Common myeloid progenitor, CD34-positive (primary cell): ENCODE results near the gene CLK4.

Experiments
- CTCF ChIA-PET: fragments of 350-600 bp; sonication (Branson Sonifier 250); formaldehyde crosslinking; loops from one replicate; lab custom pipeline; 2021; ENCODE audit warnings: antibody characterized with exemption; lab: Charles Lee
- POLR2A ChIA-PET: fragments of 350-600 bp; sonication (Branson Sonifier 250); formaldehyde crosslinking; loops from one replicate; lab custom pipeline; 2021; ENCODE audit warnings: antibody characterized with exemption; lab: Charles Lee
- DNase-seq, 3 donors: peaks; one replicate each; pipeline versions ENCODE4 v3.0.0 to v3.0.0-alpha.2; 2013
- H3K27ac ChIP-seq, 2 experiments: 1 replicate in 1 of 2; 2 replicates in 1 of 2; pipeline ENCODE4 v1.7.0; 2013; ENCODE audit warnings: inconsistent platforms in 2 of 2, low read length in 2 of 2, mild to moderate bottlenecking in 2 of 2, low read depth in 1 of 2, moderate library complexity in 1 of 2; ENCODE audit not compliant: severe bottlenecking in 2 of 2, insufficient read depth in 1 of 2, poor library complexity in 1 of 2
- H3K27me3 ChIP-seq, 5 experiments: replicated peaks in 2 of 5; 1 replicate in 3 of 5; 2 replicates in 2 of 5; pipeline versions ENCODE4 v1.6.1 to v1.7.0; 2013; ENCODE audit warnings: low read length in 4 of 5, mild to moderate bottlenecking in 2 of 5, moderate library complexity in 2 of 5, inconsistent platforms in 1 of 5; ENCODE audit not compliant: insufficient read depth in 5 of 5, control insufficient read depth in 4 of 5
- H3K36me3 ChIP-seq, 4 experiments: 1 replicate in 2 of 4; 2 replicates in 2 of 4; pipeline versions ENCODE4 v1.6.1 to v1.7.0; 2013; ENCODE audit warnings: low read length in 3 of 4, control low read depth in 1 of 4, mild to moderate bottlenecking in 1 of 4; ENCODE audit not compliant: control insufficient read depth in 4 of 4, insufficient read depth in 4 of 4
- H3K4me1 ChIP-seq, 4 experiments: 1 replicate in 3 of 4; 2 replicates in 1 of 4; pipeline versions ENCODE4 v1.6.1 to v1.7.1; 2013; ENCODE audit warnings: low read length in 3 of 4, mild to moderate bottlenecking in 3 of 4, control low read depth in 1 of 4, inconsistent platforms in 1 of 4, moderate library complexity in 1 of 4; ENCODE audit not compliant: control insufficient read depth in 4 of 4, insufficient read depth in 4 of 4; ENCODE audit errors: control extremely low read depth in 1 of 4
- H3K4me3 ChIP-seq, 7 experiments: 1 replicate in 4 of 7; 2 replicates in 3 of 7; pipeline versions ENCODE4 v1.5.1 to v1.7.0; 2013; ENCODE audit warnings: mild to moderate bottlenecking in 7 of 7, low read length in 6 of 7, moderate library complexity in 6 of 7, inconsistent platforms in 2 of 7, low read depth in 2 of 7, control low read depth in 1 of 7; ENCODE audit not compliant: insufficient read depth in 4 of 7, control insufficient read depth in 1 of 7; ENCODE audit errors: extremely low read depth in 1 of 7
- H3K9me3 ChIP-seq, 5 experiments: 1 replicate in 4 of 5; 2 replicates in 1 of 5; pipeline versions ENCODE4 v1.6.1 to v1.7.1; 2013; ENCODE audit warnings: low read length in 4 of 5, mild to moderate bottlenecking in 2 of 5, inconsistent platforms in 1 of 5, low read depth in 1 of 5, moderate library complexity in 1 of 5; ENCODE audit not compliant: control insufficient read depth in 4 of 5, insufficient read depth in 2 of 5; ENCODE audit errors: control extremely low read depth in 1 of 5
- WGBS: methylation state at CpG from one replicate; pipeline ENCODE4 v1.1.5; 2013; ENCODE audit not compliant: insufficient coverage; 5-methylcytosine and 5-hydroxymethylcytosine counted together

The CLK4 gene

GRCh38 chr5:178572617-178573016 lies 54.2 kb downstream of the CLK4 start:
- Histone ChIP-seq H3K27ac (no peak overlapping the region), H3K4me3 (no peak overlapping the region), H3K9me3 (peaks cover 0 to 16% (median 4%) of the 10 kb centered on the region in 5 experiments), H3K27me3 (peaks cover 4 to 49% (median 16%) of the 10 kb centered on the region in 5 experiments), H3K36me3 (no peaks in the 10 kb centered on the region), H3K4me1 (peaks cover 0 to 11% (median 5%) of the 10 kb centered on the region in 4 experiments)
- ChIA-PET POLR2A (no interaction called here), CTCF (no interaction called here)
- WGBS = 100% methylated on average over 1 of the region's 4 CpGs
- DNase-seq = no peak

- CTCF ChIA-PET = no interaction called here
- WGBS = 50% methylated on average over 1 of the region's 2 CpGs
- no peaks in the 10 kb centered on the region for H3K36me3 ChIP-seq
- POLR2A ChIA-PET = no interaction called here
- H3K9me3 ChIP-seq = peaks cover 0 to 16% (median 4%) of the 10 kb centered on the region in 5 experiments
- peaks cover 7 to 36% (median 10%) of the 10 kb centered on the region in 5 experiments for H3K27me3 ChIP-seq
- H3K4me3 ChIP-seq = no peak overlapping the region
- no peak overlapping the region for H3K27ac ChIP-seq
- no peaks in the 10 kb centered on the region for H3K4me1 ChIP-seq
- no peak for DNase-seq
Observed at GRCh38 chr5:178569485-178569884, 57.4 kb downstream of the CLK4 start.

- Histone ChIP-seq H3K27ac (no peak overlapping the region), H3K36me3 (no peaks in the 10 kb centered on the region), H3K27me3 (peaks cover 3 to 50% (median 21%) of the 10 kb centered on the region in 5 experiments), H3K4me3 (no peak overlapping the region), H3K4me1 (peaks cover 0 to 14% (median 8%) of the 10 kb centered on the region in 4 experiments), H3K9me3 (peaks cover 0 to 5% (median 0%) of the 10 kb centered on the region in 5 experiments)
- POLR2A ChIA-PET = interaction anchor here (0.7 kb wide), 1 partner anchor 366 kb away, joined by 5 read pairs; no protein-coding TSS in a partner anchor
- CTCF ChIA-PET = interaction anchor here (0.8 kb wide), 1 partner anchor 24 kb away, joined by 3 read pairs; no protein-coding TSS in a partner anchor
- no peak for DNase-seq
- WGBS = 54% methylated on average over 6 of the region's 12 CpGs
Observed at GRCh38 chr5:178564811-178565550, 61.9 kb downstream of the CLK4 start.

GRCh38 chr5:178564397-178564796 lies 62.5 kb downstream of the CLK4 start:
- H3K4me3 ChIP-seq = no peak overlapping the region
- H3K9me3 ChIP-seq = peaks cover 0 to 2% (median 0%) of the 10 kb centered on the region in 5 experiments
- no peaks in the 10 kb centered on the region for H3K36me3 ChIP-seq
- WGBS = 0% methylated on average over 4 of the region's 4 CpGs
- DNase-seq = no peak
- H3K27ac ChIP-seq = no peak overlapping the region
- H3K27me3 ChIP-seq = peaks cover 3 to 52% (median 21%) of the 10 kb centered on the region in 5 experiments
- H3K4me1 ChIP-seq = peaks cover 0 to 17% (median 11%) of the 10 kb centered on the region in 4 experiments
- ChIA-PET POLR2A (no interaction called here), CTCF (interaction anchor here (0.8 kb wide), 1 partner anchor 25 kb away, joined by 3 read pairs; no protein-coding TSS in a partner anchor)

- POLR2A ChIA-PET = interaction anchor here (0.6 kb wide), 1 partner anchor 285 kb away, joined by 3 read pairs; no protein-coding TSS in a partner anchor
Observed at GRCh38 chr5:178563621-178564020, 63.2 kb downstream of the CLK4 start.

GRCh38 chr5:178561746-178562264 lies 65.0 kb downstream of the CLK4 start:
- Histone ChIP-seq H3K27ac (no peak overlapping the region), H3K36me3 (no peaks in the 10 kb centered on the region), H3K27me3 (peaks cover 3 to 55% (median 26%) of the 10 kb centered on the region in 5 experiments), H3K4me3 (no peak overlapping the region), H3K4me1 (peaks cover 0 to 17% (median 11%) of the 10 kb centered on the region in 4 experiments), H3K9me3 (peaks cover 0 to 2% (median 0%) of the 10 kb centered on the region in 5 experiments)
- peak in 1 of 3 donors; percentile 17 for DNase-seq
- WGBS = 53% methylated on average over 18 of the region's 23 CpGs
- ChIA-PET CTCF (no interaction called here), POLR2A (no interaction called here)

More at GRCh38 chr5:178563621-178564020, 63.2 kb downstream of the CLK4 start:
- H3K4me1 ChIP-seq = peaks cover 0 to 17% (median 11%) of the 10 kb centered on the region in 4 experiments
- no peak overlapping the region for H3K4me3 ChIP-seq
- CTCF ChIA-PET = interaction anchor here (0.5 kb wide), 1 partner anchor 20 kb away, joined by 3 read pairs; no protein-coding TSS in a partner anchor
- H3K27me3 ChIP-seq = peaks cover 3 to 56% (median 24%) of the 10 kb centered on the region in 5 experiments
- peaks cover 0 to 2% (median 0%) of the 10 kb centered on the region in 5 experiments for H3K9me3 ChIP-seq
- WGBS = 87% methylated on average over 8 of the region's 8 CpGs
- no peaks in the 10 kb centered on the region for H3K36me3 ChIP-seq
- H3K27ac ChIP-seq = no peak overlapping the region
- no peak for DNase-seq
